DND-41 (cell line): ENCODE data around the gene MYH15.
A peak's percentile ranks its signal among the peaks of the same experiment; 100 is the strongest.

Experiments used
- ATAC-seq: fragments of 200-7000 bp; cut with Tn5 transposase; 3 replicates; pipeline ENCODE4 v1.9.1; 2021; ENCODE audit warnings: low read depth; ENCODE audit not compliant: insufficient read depth
- DNase-seq: peaks from one replicate; pipeline ENCODE4 v3.0.0-alpha.2; 2020
- H2AFZ ChIP-seq: 2 replicates; pipeline ENCODE4 v1.6.0; 2012; ENCODE audit warnings: low read depth, low read length
- H3K27ac ChIP-seq: 2 replicates; pipeline ENCODE4 v1.5.1; 2012; ENCODE audit warnings: low read length, inconsistent platforms
- H3K27me3 ChIP-seq: fragments of 200-600 bp; sonication (generic); 2 replicates; pipeline ENCODE4 v1.6.0; 2012; ENCODE audit warnings: low read length, mild to moderate bottlenecking, inconsistent platforms; ENCODE audit not compliant: insufficient read depth, poor library complexity
- H3K36me3 ChIP-seq: 2 replicates; pipeline ENCODE4 v1.5.1; 2012; ENCODE audit warnings: low read length, inconsistent platforms; ENCODE audit not compliant: insufficient read depth
- H3K4me1 ChIP-seq: 2 replicates; pipeline ENCODE4 v1.5.1; 2012; ENCODE audit warnings: mild to moderate bottlenecking, low read length; ENCODE audit not compliant: insufficient read depth
- H3K4me2 ChIP-seq: 2 replicates; pipeline ENCODE4 v1.6.0; 2012; ENCODE audit warnings: mild to moderate bottlenecking, moderate library complexity, low read length, inconsistent platforms; ENCODE audit not compliant: insufficient read depth
- H3K4me3 ChIP-seq, 2 experiments: fragments of 200-600 bp in 1 of 2; shearing (Covaris generic) in 1 of 2; 2 replicates each; pipeline ENCODE4 v1.5.1; 2012 to 2016; ENCODE audit warnings: inconsistent platforms in 2 of 2, low read length in 2 of 2, mild to moderate bottlenecking in 2 of 2, low read depth in 1 of 2, moderate library complexity in 1 of 2
- H3K79me2 ChIP-seq: 2 replicates; pipeline ENCODE4 v1.6.0; 2012; ENCODE audit warnings: low read length, inconsistent platforms; ENCODE audit not compliant: insufficient read depth
- H3K9ac ChIP-seq: 2 replicates; pipeline ENCODE4 v1.6.0; 2012; ENCODE audit warnings: low read depth, mild to moderate bottlenecking, inconsistent platforms, low read length, moderate library complexity
- H3K9me3 ChIP-seq: 2 replicates; pipeline ENCODE4 v1.5.1; 2012; ENCODE audit warnings: low read length, moderate library complexity, mild to moderate bottlenecking, inconsistent platforms; ENCODE audit not compliant: insufficient read depth, severe bottlenecking
- H4K20me1 ChIP-seq: 2 replicates; pipeline ENCODE4 v1.6.0; 2012; ENCODE audit warnings: low read length; ENCODE audit not compliant: insufficient read depth
- EZH2 ChIP-seq: IDR thresholded peaks from 3 replicates; pipeline ENCODE4 v1.6.1; 2012; ENCODE audit warnings: borderline replicate concordance, low read depth, mild to moderate bottlenecking, moderate library complexity, low read length, inconsistent platforms; ENCODE audit not compliant: severe bottlenecking
- TF ChIP-seq, protein P1 (sequence below): IDR thresholded peaks from 2 replicates; pipeline ENCODE4 v1.5.1; 2012; ENCODE audit warnings: borderline replicate concordance, low read length, moderate library complexity, mild to moderate bottlenecking; ENCODE audit not compliant: poor library complexity, severe bottlenecking; ENCODE audit errors: extremely low read depth

MYH15 gene

DNA sequence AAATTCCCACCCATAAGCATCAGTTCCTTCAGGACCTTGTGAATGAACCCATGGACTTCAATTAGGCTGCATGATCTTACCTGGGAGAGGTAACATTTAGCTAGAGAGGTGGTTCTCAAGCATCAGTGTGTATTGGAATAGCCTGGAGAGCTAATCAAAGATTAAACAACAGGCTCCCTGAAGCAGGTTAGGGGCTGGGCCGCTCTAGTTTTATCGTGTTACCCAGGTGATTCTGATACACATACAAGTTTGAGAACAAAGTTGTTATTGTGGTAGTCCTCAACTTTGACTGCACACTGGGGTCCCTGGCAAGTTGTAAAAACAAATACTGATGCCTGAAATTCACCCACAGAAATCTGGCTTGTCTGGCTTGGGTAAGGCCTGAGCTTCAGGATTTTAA, 31.2 kb downstream of the MYH15 start:
- Histone ChIP-seq H3K27me3 (no peaks in the 10 kb centered on the region), H3K36me3 (no peaks in the 10 kb centered on the region), H2AFZ (no peak overlapping the region), H3K9ac (no peak overlapping the region), H3K4me3 (no peak overlapping the region), H3K79me2 (no peaks in the 10 kb centered on the region), H3K9me3 (no peaks in the 10 kb centered on the region), H3K4me1 (no peaks in the 10 kb centered on the region), H4K20me1 (no peaks in the 10 kb centered on the region), H3K4me2 (no peak overlapping the region), H3K27ac (no peak overlapping the region)
- no peak for ATAC-seq
- TF ChIP-seq EZH2 = no peak
- TF ChIP-seq, protein P1, sequence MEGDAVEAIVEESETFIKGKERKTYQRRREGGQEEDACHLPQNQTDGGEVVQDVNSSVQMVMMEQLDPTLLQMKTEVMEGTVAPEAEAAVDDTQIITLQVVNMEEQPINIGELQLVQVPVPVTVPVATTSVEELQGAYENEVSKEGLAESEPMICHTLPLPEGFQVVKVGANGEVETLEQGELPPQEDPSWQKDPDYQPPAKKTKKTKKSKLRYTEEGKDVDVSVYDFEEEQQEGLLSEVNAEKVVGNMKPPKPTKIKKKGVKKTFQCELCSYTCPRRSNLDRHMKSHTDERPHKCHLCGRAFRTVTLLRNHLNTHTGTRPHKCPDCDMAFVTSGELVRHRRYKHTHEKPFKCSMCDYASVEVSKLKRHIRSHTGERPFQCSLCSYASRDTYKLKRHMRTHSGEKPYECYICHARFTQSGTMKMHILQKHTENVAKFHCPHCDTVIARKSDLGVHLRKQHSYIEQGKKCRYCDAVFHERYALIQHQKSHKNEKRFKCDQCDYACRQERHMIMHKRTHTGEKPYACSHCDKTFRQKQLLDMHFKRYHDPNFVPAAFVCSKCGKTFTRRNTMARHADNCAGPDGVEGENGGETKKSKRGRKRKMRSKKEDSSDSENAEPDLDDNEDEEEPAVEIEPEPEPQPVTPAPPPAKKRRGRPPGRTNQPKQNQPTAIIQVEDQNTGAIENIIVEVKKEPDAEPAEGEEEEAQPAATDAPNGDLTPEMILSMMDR = no peak
- no peak for DNase-seq

DNA sequence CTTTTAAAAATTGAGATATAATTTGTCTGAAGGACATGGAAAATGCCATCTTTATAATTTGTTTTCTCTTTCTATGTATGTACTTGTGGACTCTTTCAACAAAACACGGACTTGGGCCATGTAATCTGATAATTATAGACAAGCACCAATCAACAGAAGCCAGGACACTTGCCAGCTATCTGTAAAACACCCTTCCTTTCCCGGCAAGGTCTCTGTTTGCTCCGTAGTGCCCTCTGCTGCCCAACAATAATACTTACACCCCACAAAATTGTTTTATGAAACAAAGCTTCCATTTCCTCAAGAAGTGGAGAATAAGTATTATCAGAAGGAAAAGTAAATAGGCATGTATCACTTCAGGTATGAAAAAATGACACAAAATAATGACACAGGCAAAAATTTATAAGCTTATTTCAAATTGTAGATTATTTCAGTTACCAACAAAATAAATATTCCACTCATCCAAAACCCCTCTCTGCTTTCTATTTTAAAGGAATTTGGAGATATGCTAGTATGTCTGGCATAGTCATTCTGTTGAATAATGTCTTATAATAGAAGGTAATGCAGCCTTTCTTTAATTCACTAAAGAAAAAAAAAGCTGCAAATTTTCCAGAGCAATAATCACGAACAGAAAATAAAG, 32.8 kb downstream of the MYH15 start:
- no peaks in the 10 kb centered on the region for H3K79me2 ChIP-seq
- H3K9me3 ChIP-seq = no peaks in the 10 kb centered on the region
- no peak overlapping the region for H3K4me2 ChIP-seq
- no peak overlapping the region for H3K9ac ChIP-seq
- TF ChIP-seq, protein P1 = peak; percentile 89
- TF ChIP-seq EZH2 = no peak
- H3K4me1 ChIP-seq = no peaks in the 10 kb centered on the region
- no peaks in the 10 kb centered on the region for H4K20me1 ChIP-seq
- no peak overlapping the region for H2AFZ ChIP-seq
- ATAC-seq = peak; percentile 85
- no peak overlapping the region for H3K27ac ChIP-seq
- H3K4me3 ChIP-seq = no peak overlapping the region
- H3K27me3 ChIP-seq = no peaks in the 10 kb centered on the region
- H3K36me3 ChIP-seq = no peaks in the 10 kb centered on the region
- peak; percentile 67 for DNase-seq

DNA sequence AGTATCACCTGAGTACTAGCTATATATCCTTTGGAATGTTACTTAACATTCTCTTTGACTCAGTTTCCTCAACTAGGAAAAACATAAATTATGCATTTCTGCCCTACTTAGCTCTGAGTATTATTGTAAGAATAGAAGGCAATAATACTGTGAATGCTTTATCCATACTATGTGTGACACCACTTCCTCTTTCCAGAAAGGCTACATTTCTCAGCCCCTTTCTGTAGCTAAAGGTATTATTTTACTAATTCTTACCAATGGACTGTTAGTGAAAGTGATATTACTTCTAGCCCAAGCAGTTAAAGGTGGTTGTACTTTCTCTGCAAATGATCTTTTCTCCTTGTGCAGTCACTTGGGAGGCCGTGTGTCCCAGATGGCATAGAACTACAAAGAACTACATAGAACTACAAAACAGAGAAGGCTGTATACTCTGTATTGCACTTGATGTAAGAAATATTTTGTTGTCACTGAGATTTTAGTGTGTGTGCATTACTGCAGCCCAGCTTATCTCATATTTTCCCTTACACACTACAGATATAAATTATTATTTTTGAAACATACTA, 35.1 kb downstream of the MYH15 start:
- H2AFZ ChIP-seq = no peak overlapping the region
- H3K27me3 ChIP-seq = no peaks in the 10 kb centered on the region
- no peaks in the 10 kb centered on the region for H4K20me1 ChIP-seq
- ATAC-seq (no peak), DNase-seq (no peak)
- H3K4me2 ChIP-seq = no peak overlapping the region
- H3K27ac ChIP-seq = no peak overlapping the region
- no peaks in the 10 kb centered on the region for H3K9me3 ChIP-seq
- TF ChIP-seq, protein P1 = no peak
- no peak for TF ChIP-seq EZH2
- no peaks in the 10 kb centered on the region for H3K79me2 ChIP-seq
- no peaks in the 10 kb centered on the region for H3K4me1 ChIP-seq
- no peak overlapping the region for H3K4me3 ChIP-seq
- H3K9ac ChIP-seq = no peak overlapping the region
- no peaks in the 10 kb centered on the region for H3K36me3 ChIP-seq
